ENCODE data around the gene HTR2C.

Gene HTR2C

DNA sequence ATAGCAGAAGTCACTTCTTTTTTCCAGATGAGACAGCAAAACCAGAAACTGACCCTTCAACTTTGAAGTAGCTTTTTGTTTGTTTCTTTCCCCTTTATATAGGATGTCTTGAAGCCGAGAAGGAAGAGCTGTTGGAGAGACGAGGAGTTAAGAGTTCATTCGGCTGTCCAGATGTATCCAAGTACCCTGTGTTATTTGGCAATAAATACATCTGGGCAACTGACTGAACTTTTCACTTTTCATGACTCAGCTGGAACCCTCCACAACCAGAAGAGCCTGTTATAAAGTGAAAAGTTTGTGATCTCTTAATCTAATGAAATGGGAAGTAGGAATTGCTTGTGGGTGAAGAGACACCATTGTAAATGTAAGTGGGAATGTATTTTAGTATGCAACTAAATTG is 131.2 kb downstream of the HTR2C start:
- DNase-seq (ENCODE audit: low read depth) = no peak
- Histone ChIP-seq H3K9ac (ENCODE audit: low read length) (no peak overlapping the region), H3K4me1 (ENCODE audit: control insufficient read depth, insufficient read depth, low read length) (peaks cover 4% of the 10 kb centered on the region), H3K9me3 (ENCODE audit: control insufficient read depth, low read length) (no peaks in the 10 kb centered on the region), H3K27me3 (replicated peaks; ENCODE audit: control insufficient read depth, insufficient read depth, low read length) (peaks cover 5% of the 10 kb centered on the region), H3K4me3 (ENCODE audit: low read length) (no peak overlapping the region), H3K36me3 (ENCODE audit: control insufficient read depth, insufficient read depth, low read length, severe bottlenecking) (no peaks in the 10 kb centered on the region)

- Histone ChIP-seq H3K27me3 (replicated peaks; ENCODE audit: control insufficient read depth, insufficient read depth, low read length) (peaks cover 5% of the 10 kb centered on the region), H3K4me1 (ENCODE audit: control insufficient read depth, insufficient read depth, low read length) (peaks cover 4% of the 10 kb centered on the region), H3K9ac (ENCODE audit: low read length) (no peak overlapping the region), H3K36me3 (ENCODE audit: control insufficient read depth, insufficient read depth, low read length, severe bottlenecking) (no peaks in the 10 kb centered on the region), H3K9me3 (ENCODE audit: control insufficient read depth, low read length) (no peaks in the 10 kb centered on the region), H3K4me3 (ENCODE audit: low read length) (no peak overlapping the region)
- DNase-seq (ENCODE audit: low read depth) = no peak
Measured at GRCh38 chrX:114717921-114718320, 134.0 kb downstream of the HTR2C start.

GRCh38 chrX:114766541-114766940 is 182.7 kb downstream of the HTR2C start:
- no peaks in the 10 kb centered on the region for H3K27me3 ChIP-seq (replicated peaks; ENCODE audit: control insufficient read depth, insufficient read depth, low read length)
- DNase-seq (ENCODE audit: low read depth) = no peak
- no peak overlapping the region for H3K4me3 ChIP-seq (ENCODE audit: low read length)
- no peaks in the 10 kb centered on the region for H3K36me3 ChIP-seq (ENCODE audit: control insufficient read depth, insufficient read depth, low read length, severe bottlenecking)
- H3K9ac ChIP-seq (ENCODE audit: low read length) = no peak overlapping the region
- no peaks in the 10 kb centered on the region for H3K4me1 ChIP-seq (ENCODE audit: control insufficient read depth, insufficient read depth, low read length)
- peaks cover 11% of the 10 kb centered on the region for H3K9me3 ChIP-seq (ENCODE audit: control insufficient read depth, low read length)

DNA sequence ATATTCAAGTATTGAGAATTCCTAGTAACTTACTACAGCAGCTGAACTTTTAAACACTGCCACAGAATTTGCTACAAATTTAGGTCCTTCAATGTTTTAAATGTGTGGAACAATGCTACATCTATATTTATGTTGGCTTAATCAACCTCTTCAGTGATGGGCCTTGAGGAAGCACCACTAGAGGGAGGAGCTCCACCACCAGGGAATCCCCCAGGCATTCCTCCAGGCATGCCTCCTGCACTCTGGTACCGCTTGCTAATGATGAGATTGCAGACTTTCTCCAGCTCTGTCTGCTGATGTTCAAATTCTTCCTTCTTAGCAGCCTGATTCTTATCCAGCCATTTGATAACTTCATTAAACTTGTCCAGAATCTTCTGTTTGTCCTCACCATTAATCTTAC is 190.8 kb downstream of the HTR2C start:
- H3K9ac ChIP-seq (ENCODE audit: low read length) = no peak overlapping the region
- H3K36me3 ChIP-seq (ENCODE audit: control insufficient read depth, insufficient read depth, low read length, severe bottlenecking) = no peaks in the 10 kb centered on the region
- peaks cover 8% of the 10 kb centered on the region for H3K9me3 ChIP-seq (ENCODE audit: control insufficient read depth, low read length)
- H3K4me1 ChIP-seq (ENCODE audit: control insufficient read depth, insufficient read depth, low read length) = no peaks in the 10 kb centered on the region
- H3K27me3 ChIP-seq (replicated peaks; ENCODE audit: control insufficient read depth, insufficient read depth, low read length) = peaks cover 13% of the 10 kb centered on the region
- no peak overlapping the region for H3K4me3 ChIP-seq (ENCODE audit: low read length)
- DNase-seq (ENCODE audit: low read depth) = no peak

- Histone ChIP-seq H3K4me1 (ENCODE audit: control insufficient read depth, insufficient read depth, low read length) (no peaks in the 10 kb centered on the region), H3K27me3 (replicated peaks; ENCODE audit: control insufficient read depth, insufficient read depth, low read length) (no peaks in the 10 kb centered on the region), H3K9me3 (ENCODE audit: control insufficient read depth, low read length) (peaks cover 22% of the 10 kb centered on the region), H3K9ac (ENCODE audit: low read length) (no peak overlapping the region), H3K36me3 (ENCODE audit: control insufficient read depth, insufficient read depth, low read length, severe bottlenecking) (no peaks in the 10 kb centered on the region), H3K4me3 (ENCODE audit: low read length) (no peak overlapping the region)
- no peak for DNase-seq (ENCODE audit: low read depth)
Measured at GRCh38 chrX:114782925-114783324, 199.0 kb downstream of the HTR2C start.

GRCh38 chrX:114787061-114787460 is 203.2 kb downstream of the HTR2C start:
- Histone ChIP-seq H3K4me3 (ENCODE audit: low read length) (peak overlapping the region; percentile 11), H3K4me1 (ENCODE audit: control insufficient read depth, insufficient read depth, low read length) (no peaks in the 10 kb centered on the region), H3K9ac (ENCODE audit: low read length) (no peak overlapping the region), H3K9me3 (ENCODE audit: control insufficient read depth, low read length) (peaks cover 22% of the 10 kb centered on the region), H3K27me3 (replicated peaks; ENCODE audit: control insufficient read depth, insufficient read depth, low read length) (no peaks in the 10 kb centered on the region), H3K36me3 (ENCODE audit: control insufficient read depth, insufficient read depth, low read length, severe bottlenecking) (no peaks in the 10 kb centered on the region)
- no peak for DNase-seq (ENCODE audit: low read depth)

DNA sequence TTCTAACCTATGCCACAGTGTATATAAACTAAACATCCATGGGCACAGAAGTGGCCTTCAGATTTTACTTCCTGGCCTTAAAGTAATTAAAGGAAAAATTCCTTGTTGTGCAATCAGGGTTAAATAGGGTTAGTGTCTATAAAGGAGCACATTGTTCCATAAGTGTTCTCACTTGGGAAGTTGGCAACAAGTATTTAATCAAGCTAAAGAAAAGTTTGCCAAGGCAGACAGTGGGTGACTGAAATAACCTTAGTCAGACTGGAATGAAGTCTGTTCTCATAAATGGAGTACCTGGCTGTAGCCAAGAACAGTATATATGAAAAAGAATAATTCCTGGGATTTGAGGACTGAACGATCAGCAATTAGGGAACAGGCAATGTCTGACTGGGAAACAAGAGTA is 213.6 kb downstream of the HTR2C start:
- H3K4me1 ChIP-seq (ENCODE audit: control insufficient read depth, insufficient read depth, low read length) = peaks cover 16% of the 10 kb centered on the region
- H3K9me3 ChIP-seq (ENCODE audit: control insufficient read depth, low read length) = peaks cover 12% of the 10 kb centered on the region
- no peak for DNase-seq (ENCODE audit: low read depth)
- H3K4me3 ChIP-seq (ENCODE audit: low read length) = no peak overlapping the region
- H3K36me3 ChIP-seq (ENCODE audit: control insufficient read depth, insufficient read depth, low read length, severe bottlenecking) = no peaks in the 10 kb centered on the region
- peaks cover 7% of the 10 kb centered on the region for H3K27me3 ChIP-seq (replicated peaks; ENCODE audit: control insufficient read depth, insufficient read depth, low read length)
- H3K9ac ChIP-seq (ENCODE audit: low read length) = no peak overlapping the region

- peak; percentile 49 for DNase-seq (ENCODE audit: low read depth)
- H3K36me3 ChIP-seq (ENCODE audit: control insufficient read depth, insufficient read depth, low read length, severe bottlenecking) = no peaks in the 10 kb centered on the region
- peaks cover 16% of the 10 kb centered on the region for H3K4me1 ChIP-seq (ENCODE audit: control insufficient read depth, insufficient read depth, low read length)
- no peak overlapping the region for H3K9ac ChIP-seq (ENCODE audit: low read length)
- H3K27me3 ChIP-seq (replicated peaks; ENCODE audit: control insufficient read depth, insufficient read depth, low read length) = peaks cover 9% of the 10 kb centered on the region
- H3K4me3 ChIP-seq (ENCODE audit: low read length) = no peak overlapping the region
- H3K9me3 ChIP-seq (ENCODE audit: control insufficient read depth, low read length) = peaks cover 12% of the 10 kb centered on the region
Measured at GRCh38 chrX:114798907-114799306, 215.0 kb downstream of the HTR2C start.

DNA sequence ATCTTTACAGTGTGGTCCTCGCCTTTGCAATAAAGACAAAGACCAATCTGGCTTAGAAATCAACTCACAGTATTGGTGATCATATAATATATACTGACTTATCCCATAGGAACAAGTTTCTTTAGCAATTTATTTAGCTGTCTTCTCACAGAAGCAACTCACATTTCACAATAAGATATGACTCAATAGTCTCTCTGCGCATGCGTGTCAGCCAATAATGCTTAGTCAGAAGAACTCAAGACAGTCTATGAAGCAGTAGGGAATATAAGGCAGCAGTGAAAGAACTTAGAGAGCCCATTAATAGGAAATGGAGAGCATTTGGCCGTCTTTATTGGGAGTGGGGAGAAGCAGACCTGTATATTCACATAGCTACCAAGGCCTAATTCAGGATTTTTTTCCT is 216.8 kb downstream of the HTR2C start:
- no peak overlapping the region for H3K9ac ChIP-seq (ENCODE audit: low read length)
- peak; percentile 58 for DNase-seq (ENCODE audit: low read depth)
- H3K27me3 ChIP-seq (replicated peaks; ENCODE audit: control insufficient read depth, insufficient read depth, low read length) = peaks cover 9% of the 10 kb centered on the region
- H3K4me3 ChIP-seq (ENCODE audit: low read length) = no peak overlapping the region
- H3K4me1 ChIP-seq (ENCODE audit: control insufficient read depth, insufficient read depth, low read length) = peaks cover 16% of the 10 kb centered on the region
- H3K9me3 ChIP-seq (ENCODE audit: control insufficient read depth, low read length) = peaks cover 10% of the 10 kb centered on the region
- no peaks in the 10 kb centered on the region for H3K36me3 ChIP-seq (ENCODE audit: control insufficient read depth, insufficient read depth, low read length, severe bottlenecking)

DNA sequence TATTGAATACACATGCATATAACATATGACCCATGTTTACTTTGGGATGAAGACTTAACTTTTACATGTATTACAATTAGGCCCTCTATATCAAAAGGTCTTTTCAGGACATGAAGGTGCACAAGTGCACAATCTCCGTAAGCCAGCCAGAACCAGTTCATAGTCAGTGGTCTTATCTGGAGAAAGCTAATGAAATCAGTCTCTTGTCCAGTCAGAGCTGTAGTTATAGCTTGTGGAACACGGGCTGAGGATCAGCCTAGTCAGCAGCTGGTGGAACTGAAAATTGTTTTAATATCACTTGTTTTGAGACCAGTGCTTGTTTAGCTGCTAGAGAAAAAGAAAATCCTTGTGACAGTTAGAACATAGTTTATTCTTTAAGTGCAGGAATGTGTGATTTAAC is 235.6 kb downstream of the HTR2C start:
- H3K36me3 ChIP-seq (ENCODE audit: control insufficient read depth, insufficient read depth, low read length, severe bottlenecking) = no peaks in the 10 kb centered on the region
- H3K9me3 ChIP-seq (ENCODE audit: control insufficient read depth, low read length) = no peaks in the 10 kb centered on the region
- peaks cover 9% of the 10 kb centered on the region for H3K27me3 ChIP-seq (replicated peaks; ENCODE audit: control insufficient read depth, insufficient read depth, low read length)
- no peak overlapping the region for H3K9ac ChIP-seq (ENCODE audit: low read length)
- no peak overlapping the region for H3K4me3 ChIP-seq (ENCODE audit: low read length)
- H3K4me1 ChIP-seq (ENCODE audit: control insufficient read depth, insufficient read depth, low read length) = no peaks in the 10 kb centered on the region
- no peak for DNase-seq (ENCODE audit: low read depth)

DNA sequence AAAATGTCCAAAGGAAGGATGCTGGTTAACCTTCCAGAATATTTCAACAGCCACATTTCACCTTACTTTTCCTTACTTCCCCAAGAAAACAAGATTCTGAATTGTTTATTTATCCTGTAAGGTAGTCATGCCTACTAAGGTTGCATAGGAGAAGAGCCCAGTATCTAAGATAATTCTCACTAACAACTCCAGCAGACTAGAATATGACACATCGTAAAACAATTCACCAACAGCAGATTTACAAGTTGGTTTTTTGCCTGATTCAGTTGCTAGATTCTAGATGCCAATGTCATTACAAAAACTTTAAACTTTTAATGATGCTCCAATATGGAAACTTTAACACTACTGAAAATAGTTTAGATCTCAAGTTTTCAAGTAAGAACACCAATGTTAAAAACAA is 257.2 kb downstream of the HTR2C start:
- peaks cover 6% of the 10 kb centered on the region for H3K4me1 ChIP-seq (ENCODE audit: control insufficient read depth, insufficient read depth, low read length)
- DNase-seq (ENCODE audit: low read depth) = peak; percentile 6

GRCh38 chrX:114842181-114842580 is 258.3 kb downstream of the HTR2C start:
- Histone ChIP-seq H3K4me1 (ENCODE audit: control insufficient read depth, insufficient read depth, low read length) (peaks cover 6% of the 10 kb centered on the region), H3K4me3 (ENCODE audit: low read length) (no peak overlapping the region), H3K9me3 (ENCODE audit: control insufficient read depth, low read length) (peaks cover 17% of the 10 kb centered on the region), H3K9ac (ENCODE audit: low read length) (no peak overlapping the region), H3K27me3 (replicated peaks; ENCODE audit: control insufficient read depth, insufficient read depth, low read length) (no peaks in the 10 kb centered on the region), H3K36me3 (ENCODE audit: control insufficient read depth, insufficient read depth, low read length, severe bottlenecking) (no peaks in the 10 kb centered on the region)
- DNase-seq (ENCODE audit: low read depth) = no peak

More for the DNA sequence above, 257.2 kb downstream of the HTR2C start:
- H3K9ac ChIP-seq (ENCODE audit: low read length) = no peak overlapping the region
- H3K36me3 ChIP-seq (ENCODE audit: control insufficient read depth, insufficient read depth, low read length, severe bottlenecking) = no peaks in the 10 kb centered on the region
- no peak overlapping the region for H3K4me3 ChIP-seq (ENCODE audit: low read length)
- H3K27me3 ChIP-seq (replicated peaks; ENCODE audit: control insufficient read depth, insufficient read depth, low read length) = no peaks in the 10 kb centered on the region
- H3K9me3 ChIP-seq (ENCODE audit: control insufficient read depth, low read length) = peaks cover 17% of the 10 kb centered on the region
